Liver (tissue), 9 donors: ENCODE measurements around the gene UTF1. TPM values are rescaled to one million over a fixed set of nuclear protein-coding genes. Genes with fewer than 3 reads are reported as not detected.

Experiments
- DNase-seq: peaks from one replicate; pipeline ENCODE4 v3.0.0-alpha.2; 2017; ENCODE audit warnings: low spot score
- H3K27ac ChIP-seq, 2 donors: one replicate each; pipeline ENCODE4 v1.7.0; 2013; ENCODE audit warnings: inconsistent platforms in 2 of 2, low read length in 2 of 2, control low read depth in 1 of 2, low read depth in 1 of 2, mild to moderate bottlenecking in 1 of 2
- H3K27me3 ChIP-seq, 4 donors: one replicate each; pipeline versions ENCODE4 v1.6.1 to v1.7.0; 2013; ENCODE audit warnings: low read length in 3 of 4, inconsistent platforms in 1 of 4, mild to moderate bottlenecking in 1 of 4, moderate library complexity in 1 of 4; ENCODE audit not compliant: control insufficient read depth in 4 of 4, insufficient read depth in 4 of 4
- H3K36me3 ChIP-seq, 4 donors: one replicate each; pipeline versions ENCODE4 v1.6.1 to v1.7.0; 2013; ENCODE audit warnings: low read length in 3 of 4, mild to moderate bottlenecking in 3 of 4, low read depth in 1 of 4, moderate library complexity in 1 of 4; ENCODE audit not compliant: control insufficient read depth in 4 of 4, insufficient read depth in 3 of 4
- H3K4me1 ChIP-seq, 4 donors: one replicate each; pipeline versions ENCODE4 v1.6.1 to v1.7.0; 2013; ENCODE audit warnings: low read length in 3 of 4, mild to moderate bottlenecking in 3 of 4, moderate library complexity in 1 of 4; ENCODE audit not compliant: control insufficient read depth in 4 of 4, insufficient read depth in 4 of 4
- H3K4me3 ChIP-seq, 3 donors: one replicate each; pipeline versions ENCODE4 v1.6.1 to v1.7.0; 2013; ENCODE audit warnings: low read length in 3 of 3, control low read depth in 1 of 3, low read depth in 1 of 3, mild to moderate bottlenecking in 1 of 3
- H3K9ac ChIP-seq, 2 donors: one replicate each; pipeline ENCODE4 v1.7.0; 2013; ENCODE audit warnings: low read length in 2 of 2, mild to moderate bottlenecking in 2 of 2, moderate library complexity in 2 of 2, control low read depth in 1 of 2, low read depth in 1 of 2
- H3K9me3 ChIP-seq, 4 donors: one replicate each; pipeline versions ENCODE4 v1.6.1 to v1.7.0; 2013; ENCODE audit warnings: low read length in 3 of 4; ENCODE audit not compliant: control insufficient read depth in 4 of 4
- FOXA2 ChIP-seq: IDR thresholded peaks from 2 replicates; pipeline ENCODE4 v1.6.1; 2016; ENCODE audit warnings: antibody characterized with exemption
- GABPA ChIP-seq, 2 donors: IDR thresholded peaks in 1 of 2; conservative IDR thresholded peaks in 1 of 2; 2 replicates each; pipeline ENCODE4 v1.6.1; 2016; ENCODE audit warnings: antibody characterized with exemption in 2 of 2, mild to moderate bottlenecking in 1 of 2, moderate library complexity in 1 of 2
- JUND ChIP-seq, 2 donors: IDR thresholded peaks; 2 replicates each; pipeline ENCODE4 v1.6.1; 2016; ENCODE audit warnings: antibody characterized with exemption in 2 of 2
- NR2F2 ChIP-seq: IDR thresholded peaks from 2 replicates; pipeline ENCODE4 v1.6.1; 2016; ENCODE audit warnings: antibody characterized with exemption
- RAD21 ChIP-seq, 2 donors: IDR thresholded peaks; 2 replicates each; pipeline ENCODE4 v1.6.1; 2016; ENCODE audit warnings: antibody characterized with exemption in 2 of 2, mild to moderate bottlenecking in 2 of 2
- RXRA ChIP-seq, 2 donors: IDR thresholded peaks; 2 replicates each; pipeline ENCODE4 v1.6.1; 2017 to 2018; ENCODE audit warnings: antibody characterized with exemption in 2 of 2, mild to moderate bottlenecking in 1 of 2
- SP1 ChIP-seq: IDR thresholded peaks from 2 replicates; pipeline ENCODE4 v1.6.1; 2018; ENCODE audit warnings: antibody characterized with exemption, mild to moderate bottlenecking
- YY1 ChIP-seq: IDR thresholded peaks from 2 replicates; pipeline ENCODE4 v1.6.1; 2016; ENCODE audit warnings: antibody characterized with exemption, mild to moderate bottlenecking
- WGBS: extraction: QIAGEN DNeasy Blood & Tissue Kit; methylation state at CpG from one replicate; pipeline ENCODE4 v1.1.7; 2013; 5-methylcytosine and 5-hydroxymethylcytosine counted together
- polyA plus RNA-seq, 2 donors: library from polyadenylated mRNA; stranded (reverse) in 1 of 2; unstranded in 1 of 2; fragments of 200-250 nt in 1 of 2; fragments of >200 nt in 1 of 2; fragmentation: Nextera tagmentation in 1 of 2; extraction: Ambion mirVana in 1 of 2; gene quantifications; one replicate each; pipeline versions ENCODE4 v1.2.1 to v1.2.3, GENCODE V29; 2013 to 2015
- total RNA-seq, 2 donors: library from RNA; depleted of rRNA; stranded (reverse); fragments of >200 nt; gene quantifications; one replicate each; pipeline ENCODE4 v1.2.3, GENCODE V29; 2014
- TF ChIP-seq, protein P1 (sequence below): IDR thresholded peaks from 2 replicates; pipeline ENCODE4 v1.6.1; 2016; ENCODE audit warnings: antibody characterized with exemption, mild to moderate bottlenecking
- TF ChIP-seq, protein P2 (sequence below): IDR thresholded peaks from 2 replicates; pipeline ENCODE4 v1.6.1; 2016; ENCODE audit warnings: antibody characterized with exemption
- donor health status: healthy.
- donor health status: healthy.
- donor health status: healthy.
- donor health status: healthy.
- donor health status: healthy.

UTF1 gene
- total and polyA plus RNA-seq, 4 donors, result not detected

DNA sequence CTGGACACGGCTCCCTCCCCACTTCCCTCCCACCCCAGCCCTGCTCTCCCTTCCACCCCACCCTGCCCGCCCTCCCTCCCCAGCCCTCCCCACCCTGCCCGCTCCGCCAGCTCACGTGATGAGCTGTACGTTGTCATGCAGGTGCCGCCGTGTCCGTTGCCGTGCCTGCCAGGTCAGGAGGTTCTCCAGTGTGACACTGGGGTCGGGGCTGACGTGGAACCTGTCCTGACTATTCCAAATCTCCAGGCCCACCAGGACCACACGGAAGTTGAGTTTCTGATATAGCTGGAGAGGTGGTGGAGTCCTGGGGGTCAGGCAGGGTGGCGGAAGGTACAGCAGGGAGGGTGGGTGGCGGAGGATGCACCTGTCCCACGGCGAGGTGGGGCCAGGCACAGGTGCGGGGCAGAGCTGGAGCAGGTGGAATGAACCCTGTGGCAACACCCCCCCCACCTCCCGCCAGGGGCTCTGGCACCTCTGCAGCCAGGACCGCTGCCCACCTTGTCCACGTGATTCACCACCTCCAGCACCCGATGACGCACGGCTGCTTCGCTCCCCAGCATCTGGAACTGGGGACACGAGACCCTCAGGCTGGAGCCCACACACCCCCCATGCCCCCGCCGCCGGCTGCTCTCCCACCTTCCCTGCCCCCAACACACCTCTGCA, 42.4 kb downstream of the UTF1 start:
- no peak overlapping the region for H3K27ac ChIP-seq
- peaks cover 7 to 25% (median 9%) of the 10 kb centered on the region in 4 donors for H3K36me3 ChIP-seq
- no peak overlapping the region for H3K4me3 ChIP-seq
- H3K9ac ChIP-seq, result no peak overlapping the region
- H3K4me1 ChIP-seq, result peaks cover 2 to 7% (median 4%) of the 10 kb centered on the region in 4 donors
- no peak for DNase-seq
- TF ChIP-seq RAD21 (IDR thresholded peaks at IDR 0.05) (no peak), JUND (IDR thresholded peaks at IDR 0.05) (no peak), GABPA (IDR thresholded peaks at IDR 0.05 in 1 of 2, conservative IDR thresholded peaks at IDR 0.05 in 1 of 2) (no peak), YY1 (no peak), NR2F2 (no peak), FOXA2 (no peak), SP1 (no peak), RXRA (IDR thresholded peaks at IDR 0.05) (no peak)
- TF ChIP-seq, protein P1, sequence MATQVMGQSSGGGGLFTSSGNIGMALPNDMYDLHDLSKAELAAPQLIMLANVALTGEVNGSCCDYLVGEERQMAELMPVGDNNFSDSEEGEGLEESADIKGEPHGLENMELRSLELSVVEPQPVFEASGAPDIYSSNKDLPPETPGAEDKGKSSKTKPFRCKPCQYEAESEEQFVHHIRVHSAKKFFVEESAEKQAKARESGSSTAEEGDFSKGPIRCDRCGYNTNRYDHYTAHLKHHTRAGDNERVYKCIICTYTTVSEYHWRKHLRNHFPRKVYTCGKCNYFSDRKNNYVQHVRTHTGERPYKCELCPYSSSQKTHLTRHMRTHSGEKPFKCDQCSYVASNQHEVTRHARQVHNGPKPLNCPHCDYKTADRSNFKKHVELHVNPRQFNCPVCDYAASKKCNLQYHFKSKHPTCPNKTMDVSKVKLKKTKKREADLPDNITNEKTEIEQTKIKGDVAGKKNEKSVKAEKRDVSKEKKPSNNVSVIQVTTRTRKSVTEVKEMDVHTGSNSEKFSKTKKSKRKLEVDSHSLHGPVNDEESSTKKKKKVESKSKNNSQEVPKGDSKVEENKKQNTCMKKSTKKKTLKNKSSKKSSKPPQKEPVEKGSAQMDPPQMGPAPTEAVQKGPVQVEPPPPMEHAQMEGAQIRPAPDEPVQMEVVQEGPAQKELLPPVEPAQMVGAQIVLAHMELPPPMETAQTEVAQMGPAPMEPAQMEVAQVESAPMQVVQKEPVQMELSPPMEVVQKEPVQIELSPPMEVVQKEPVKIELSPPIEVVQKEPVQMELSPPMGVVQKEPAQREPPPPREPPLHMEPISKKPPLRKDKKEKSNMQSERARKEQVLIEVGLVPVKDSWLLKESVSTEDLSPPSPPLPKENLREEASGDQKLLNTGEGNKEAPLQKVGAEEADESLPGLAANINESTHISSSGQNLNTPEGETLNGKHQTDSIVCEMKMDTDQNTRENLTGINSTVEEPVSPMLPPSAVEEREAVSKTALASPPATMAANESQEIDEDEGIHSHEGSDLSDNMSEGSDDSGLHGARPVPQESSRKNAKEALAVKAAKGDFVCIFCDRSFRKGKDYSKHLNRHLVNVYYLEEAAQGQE, result no peak
- WGBS, result 88% methylated on average over 29 of the region's 29 CpGs
- H3K27me3 ChIP-seq, result no peaks in the 10 kb centered on the region
- H3K9me3 ChIP-seq, result no peaks in the 10 kb centered on the region

DNA sequence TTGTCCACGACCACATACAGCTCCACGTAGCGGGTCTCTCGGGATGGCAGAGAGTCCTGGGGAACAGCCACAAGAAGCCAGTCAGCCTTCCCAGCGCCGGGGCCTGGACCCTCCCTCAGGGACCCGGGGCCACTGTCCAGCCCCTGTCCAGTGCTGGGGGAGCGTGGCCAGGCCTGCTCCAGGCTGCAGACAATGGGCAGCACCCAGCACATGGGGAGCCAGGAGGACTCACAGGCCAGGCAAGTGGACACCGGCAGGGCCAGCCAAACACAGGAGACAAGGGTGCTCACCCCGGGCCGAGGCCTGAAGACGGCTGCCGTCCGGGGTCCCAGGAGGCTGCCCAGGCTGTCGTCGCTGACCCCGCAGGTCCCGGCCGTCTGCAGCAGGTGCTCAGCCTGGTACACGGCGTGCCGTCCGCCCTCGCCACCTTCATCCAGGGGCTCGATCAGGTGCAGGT, 43.0 kb downstream of the UTF1 start:
- TF ChIP-seq, protein P1, result no peak
- no peak for TF ChIP-seq SP1
- TF ChIP-seq YY1, result no peak
- TF ChIP-seq, protein P2, sequence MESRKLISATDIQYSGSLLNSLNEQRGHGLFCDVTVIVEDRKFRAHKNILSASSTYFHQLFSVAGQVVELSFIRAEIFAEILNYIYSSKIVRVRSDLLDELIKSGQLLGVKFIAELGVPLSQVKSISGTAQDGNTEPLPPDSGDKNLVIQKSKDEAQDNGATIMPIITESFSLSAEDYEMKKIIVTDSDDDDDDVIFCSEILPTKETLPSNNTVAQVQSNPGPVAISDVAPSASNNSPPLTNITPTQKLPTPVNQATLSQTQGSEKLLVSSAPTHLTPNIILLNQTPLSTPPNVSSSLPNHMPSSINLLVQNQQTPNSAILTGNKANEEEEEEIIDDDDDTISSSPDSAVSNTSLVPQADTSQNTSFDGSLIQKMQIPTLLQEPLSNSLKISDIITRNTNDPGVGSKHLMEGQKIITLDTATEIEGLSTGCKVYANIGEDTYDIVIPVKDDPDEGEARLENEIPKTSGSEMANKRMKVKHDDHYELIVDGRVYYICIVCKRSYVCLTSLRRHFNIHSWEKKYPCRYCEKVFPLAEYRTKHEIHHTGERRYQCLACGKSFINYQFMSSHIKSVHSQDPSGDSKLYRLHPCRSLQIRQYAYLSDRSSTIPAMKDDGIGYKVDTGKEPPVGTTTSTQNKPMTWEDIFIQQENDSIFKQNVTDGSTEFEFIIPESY, result no peak
- no peak for TF ChIP-seq RAD21 (IDR thresholded peaks at IDR 0.05)
- 94% methylated on average over 25 of the region's 25 CpGs for WGBS

More for the DNA sequence above, 43.0 kb downstream of the UTF1 start:
- H3K27ac ChIP-seq, result no peak overlapping the region
- H3K9me3 ChIP-seq, result no peaks in the 10 kb centered on the region
- no peak overlapping the region for H3K4me3 ChIP-seq
- DNase-seq, result no peak
- no peak overlapping the region for H3K9ac ChIP-seq
- peaks cover 7 to 25% (median 7%) of the 10 kb centered on the region in 4 donors for H3K36me3 ChIP-seq
- no peaks in the 10 kb centered on the region for H3K27me3 ChIP-seq
- H3K4me1 ChIP-seq, result peaks cover 8 to 10% (median 8%) of the 10 kb centered on the region in 4 donors
